HepG2 (cell line): Measurements from ENCODE around the gene SYT1. TPM values are rescaled to one million over a fixed set of nuclear protein-coding genes. Genes with fewer than 3 reads are reported as not detected.

Experiments
- ATAC-seq: fragments of 200-7000 bp; cut with Tn5 transposase; 3 replicates; pipeline ENCODE4 v1.9.1; 2020; ENCODE audit warnings: mild to moderate bottlenecking, moderate library complexity
- BruUV-seq: library from RNA; stranded (reverse); fragments of 400-500 nt; replicated peaks from 2 replicates; lab custom pipeline; 2021; lab: Mats Ljungman, UMichigan
- CTCF ChIA-PET: fragments of 300-600 bp; formaldehyde crosslinking; extraction: SDS; loops from one replicate; lab custom pipeline; 2021; ENCODE audit warnings: low total read pairs, inconsistent platforms, low intra/inter-chr PET ratio; lab: Yijun Ruan, JAX
- POLR2A ChIA-PET: fragments of 350-600 bp; sonication (Branson Sonifier 250); formaldehyde crosslinking; loops from one replicate; lab custom pipeline; 2020; ENCODE audit warnings: antibody characterized with exemption, inconsistent platforms; lab: Yijun Ruan, JAX
- DNase-seq: peaks from one replicate; pipeline ENCODE4 v3.0.0-alpha.2; 2015; ENCODE audit warnings: low spot score
- FAIRE-seq: peaks from 3 replicates; lab custom pipeline; 2011; peaks lifted over from hg19 to GRCh38; lab: Jason Lieb, UNC
- H2AFZ ChIP-seq: one replicate; pipeline ENCODE4 v1.6.1; 2011; ENCODE audit warnings: low read length, inconsistent platforms
- H3K27ac ChIP-seq: fragments of 300-600 bp; 3 replicates; pipeline ENCODE4 v1.8.0; 2011; ENCODE audit warnings: mixed run types, mild to moderate bottlenecking, mixed read lengths, low read length, inconsistent platforms; ENCODE audit not compliant: insufficient read depth; ENCODE audit errors: extremely low read length
- H3K27me3 ChIP-seq, 2 experiments: fragments of 200-600 bp in 1 of 2; 2 replicates in 1 of 2; 3 replicates in 1 of 2; pipeline versions ENCODE4 v1.6.0 to v1.8.0; 2011; ENCODE audit warnings: low read length in 2 of 2, mild to moderate bottlenecking in 2 of 2, moderate library complexity in 2 of 2, inconsistent platforms in 1 of 2; ENCODE audit not compliant: insufficient read depth in 2 of 2, control insufficient read depth in 1 of 2
- H3K36me3 ChIP-seq, 2 experiments: fragments of 200-600 bp in 1 of 2; replicated peaks in 1 of 2; 2 replicates in 1 of 2; 3 replicates in 1 of 2; pipeline versions ENCODE4 v1.5.1 to v1.8.0; 2011; ENCODE audit warnings: low read length in 2 of 2, inconsistent platforms in 1 of 2; ENCODE audit not compliant: insufficient read depth in 2 of 2, control insufficient read depth in 1 of 2
- H3K4me1 ChIP-seq: 2 replicates; pipeline ENCODE4 v1.5.1; 2012; ENCODE audit warnings: low read length, inconsistent platforms; ENCODE audit not compliant: insufficient read depth
- H3K4me2 ChIP-seq: 2 replicates; pipeline ENCODE4 v1.6.0; 2011; ENCODE audit warnings: low read depth, low read length, inconsistent platforms
- H3K4me3 ChIP-seq, 3 experiments: fragments of 200-600 bp in 1 of 3; sonication (generic), shearing (Covaris generic) in 1 of 3; replicated peaks in 1 of 3; 2 replicates each; pipeline ENCODE4 v1.5.1; 2011 to 2016; ENCODE audit warnings: low read length in 3 of 3, inconsistent platforms in 2 of 3, low read depth in 2 of 3, mild to moderate bottlenecking in 2 of 3, control low read depth in 1 of 3, mixed read lengths in 1 of 3; ENCODE audit not compliant: insufficient read depth in 1 of 3
- H3K79me2 ChIP-seq: one replicate; pipeline ENCODE4 v1.6.1; 2011; ENCODE audit warnings: low read length, inconsistent platforms; ENCODE audit not compliant: insufficient read depth
- H3K9ac ChIP-seq: 2 replicates; pipeline ENCODE4 v1.6.0; 2011; ENCODE audit warnings: mild to moderate bottlenecking, low read depth, low read length, inconsistent platforms; ENCODE audit not compliant: insufficient read depth
- H3K9me3 ChIP-seq: 2 replicates; pipeline ENCODE4 v1.5.1; 2012; ENCODE audit warnings: mild to moderate bottlenecking, low read length
- H4K20me1 ChIP-seq: 2 replicates; pipeline ENCODE4 v1.6.0; 2011; ENCODE audit warnings: inconsistent platforms, mild to moderate bottlenecking, low read length, moderate library complexity; ENCODE audit not compliant: insufficient read depth
- E2F1 ChIP-seq: sonication (generic); formaldehyde crosslinking; IDR thresholded peaks from 2 replicates; pipeline ENCODE4 v1.5.0; 2020; ENCODE audit warnings: missing genetic modification reagents
- GLMP ChIP-seq: sonication (generic); formaldehyde crosslinking; IDR thresholded peaks from 2 replicates; pipeline ENCODE4 v1.9.0; 2021; ENCODE audit warnings: missing genetic modification reagents, mild to moderate bottlenecking, borderline replicate concordance
- MAFK ChIP-seq, 2 experiments: IDR thresholded peaks in 1 of 2; conservative IDR thresholded peaks in 1 of 2; 2 replicates each; pipeline ENCODE4 v1.6.1; 2011; ENCODE audit warnings: improper control_type of control experiment in 2 of 2, low read length in 2 of 2
- NONO ChIP-seq, 2 experiments: fragments of 450-650 bp in 1 of 2; sonication (generic) in 1 of 2; formaldehyde crosslinking in 1 of 2; IDR thresholded peaks in 1 of 2; conservative IDR thresholded peaks in 1 of 2; 2 replicates each; pipeline versions ENCODE4 v1.6.1 to v1.8.0; 2017 to 2022; ENCODE audit warnings: mild to moderate bottlenecking in 1 of 2, missing genetic modification reagents in 1 of 2, moderate library complexity in 1 of 2
- SMAD9 ChIP-seq: sonication (generic); formaldehyde crosslinking; IDR thresholded peaks from 2 replicates; pipeline ENCODE4 v1.5.1; 2020; ENCODE audit warnings: mild to moderate bottlenecking, missing genetic modification reagents
- ZNF230 ChIP-seq: sonication (generic); formaldehyde crosslinking; IDR thresholded peaks from 2 replicates; pipeline ENCODE4 v1.4.0; 2020; ENCODE audit warnings: mild to moderate bottlenecking, missing genetic modification reagents
- ZNF335 ChIP-seq: sonication (generic); formaldehyde crosslinking; IDR thresholded peaks from 2 replicates; pipeline ENCODE4 v1.4.0; 2020; ENCODE audit warnings: missing genetic modification reagents
- ZNF367 ChIP-seq: sonication (generic); formaldehyde crosslinking; IDR thresholded peaks from 2 replicates; pipeline ENCODE4 v1.4.0; 2020; ENCODE audit warnings: missing genetic modification reagents, borderline replicate concordance
- ZNF383 ChIP-seq: sonication (generic); formaldehyde crosslinking; IDR thresholded peaks from 2 replicates; pipeline ENCODE4 v1.4.0; 2020; ENCODE audit warnings: missing genetic modification reagents, mild to moderate bottlenecking, borderline replicate concordance
- ZNF782 ChIP-seq: sonication (generic); formaldehyde crosslinking; IDR thresholded peaks from 2 replicates; pipeline ENCODE4 v1.4.0; 2020; ENCODE audit warnings: missing genetic modification reagents, mild to moderate bottlenecking, borderline replicate concordance
- ZNF841 ChIP-seq: sonication (generic); formaldehyde crosslinking; IDR thresholded peaks from 2 replicates; pipeline ENCODE4 v1.8.1; 2023; ENCODE audit warnings: missing genetic modification reagents, borderline replicate concordance
- ZZZ3 ChIP-seq: sonication (generic); formaldehyde crosslinking; IDR thresholded peaks from 2 replicates; pipeline ENCODE4 v1.4.0; 2020; ENCODE audit warnings: missing genetic modification reagents, mild to moderate bottlenecking, borderline replicate concordance
- WGBS: methylation state at CpG from one replicate; pipeline ENCODE4 v1.1.6; 2017; ENCODE audit warnings: low lambda C conversion rate; 5-methylcytosine and 5-hydroxymethylcytosine counted together
- in situ Hi-C: cut with HindIII; loops from 2 replicates; pipeline ENCODE4 v1.10.0; 2017; ENCODE audit warnings: low pct_unique_long_range_greater_than_20kb; ENCODE audit not compliant: extremely low pct_ligation_motif_present
- intact Hi-C: fragments of 100-400 bp; cut with micrococcal nuclease; formaldehyde crosslinking; loops from one replicate; pipeline ENCODE4 v1.10.0; 2022; ENCODE audit not compliant: unreplicated experiment
- polyA plus RNA-seq, 8 experiments: library from polyadenylated mRNA; depleted of rRNA in 3 of 8; stranded (reverse) in 7 of 8; unstranded in 1 of 8; fragments of >200 nt; fragmentation: Illumina TruSeq in 4 of 8; extraction: Trizol in 4 of 8; gene quantifications; 2 replicates each; pipeline versions ENCODE4 v1.2.1 to v1.2.3, GENCODE V29; 2011 to 2016; ENCODE audit warnings: low read depth in 4 of 8, missing spikeins in 1 of 8, mixed read lengths in 1 of 8; ENCODE audit not compliant: insufficient read depth in 1 of 8
- total RNA-seq, 5 experiments: library from RNA; depleted of rRNA; stranded (reverse); fragments of >200 nt; fragmentation: Illumina TruSeq; extraction: Trizol; gene quantifications; 2 replicates each; pipeline ENCODE4 v1.2.3, GENCODE V29; 2016; ENCODE audit warnings: low read depth in 1 of 5
- TF ChIP-seq, protein P1 (sequence below): IDR thresholded peaks from 2 replicates; pipeline ENCODE4 v1.4.0; 2020; ENCODE audit warnings: mild to moderate bottlenecking, missing genetic modification reagents

The SYT1 gene
- total and polyA plus RNA-seq, 2 of the 13 experiments (the other 11 are each of a cell fraction or from before 2014, with no cell fraction given) = not detected

- no peak overlapping the region for H3K4me3 ChIP-seq
- intact Hi-C loops = no loop called here
- H3K9ac ChIP-seq = no peak overlapping the region
- BruUV-seq = no TSS peak
- ChIA-PET CTCF (no interaction called here), POLR2A (no interaction called here)
- TF ChIP-seq SMAD9 (CRISPR knock-in tag) (no peak), NONO (IDR thresholded peaks at IDR 0.05) (no peak), NONO (CRISPR knock-in tag; conservative IDR thresholded peaks at IDR 0.05) (no peak), ZNF367 (no peak), ZNF230 (no peak), ZNF841 (CRISPR knock-in tag) (no peak), GLMP (no peak), ZZZ3 (no peak), ZNF383 (no peak), MAFK (conservative IDR thresholded peaks at IDR 0.05 in 1 of 2, IDR thresholded peaks at IDR 0.05 in 1 of 2; ENCODE audit: low read length in 2 of 2) (no peak), E2F1 (CRISPR knock-in tag) (no peak), ZNF335 (CRISPR knock-in tag) (no peak), ZNF782 (CRISPR knock-in tag) (no peak)
- TF ChIP-seq, protein P1, sequence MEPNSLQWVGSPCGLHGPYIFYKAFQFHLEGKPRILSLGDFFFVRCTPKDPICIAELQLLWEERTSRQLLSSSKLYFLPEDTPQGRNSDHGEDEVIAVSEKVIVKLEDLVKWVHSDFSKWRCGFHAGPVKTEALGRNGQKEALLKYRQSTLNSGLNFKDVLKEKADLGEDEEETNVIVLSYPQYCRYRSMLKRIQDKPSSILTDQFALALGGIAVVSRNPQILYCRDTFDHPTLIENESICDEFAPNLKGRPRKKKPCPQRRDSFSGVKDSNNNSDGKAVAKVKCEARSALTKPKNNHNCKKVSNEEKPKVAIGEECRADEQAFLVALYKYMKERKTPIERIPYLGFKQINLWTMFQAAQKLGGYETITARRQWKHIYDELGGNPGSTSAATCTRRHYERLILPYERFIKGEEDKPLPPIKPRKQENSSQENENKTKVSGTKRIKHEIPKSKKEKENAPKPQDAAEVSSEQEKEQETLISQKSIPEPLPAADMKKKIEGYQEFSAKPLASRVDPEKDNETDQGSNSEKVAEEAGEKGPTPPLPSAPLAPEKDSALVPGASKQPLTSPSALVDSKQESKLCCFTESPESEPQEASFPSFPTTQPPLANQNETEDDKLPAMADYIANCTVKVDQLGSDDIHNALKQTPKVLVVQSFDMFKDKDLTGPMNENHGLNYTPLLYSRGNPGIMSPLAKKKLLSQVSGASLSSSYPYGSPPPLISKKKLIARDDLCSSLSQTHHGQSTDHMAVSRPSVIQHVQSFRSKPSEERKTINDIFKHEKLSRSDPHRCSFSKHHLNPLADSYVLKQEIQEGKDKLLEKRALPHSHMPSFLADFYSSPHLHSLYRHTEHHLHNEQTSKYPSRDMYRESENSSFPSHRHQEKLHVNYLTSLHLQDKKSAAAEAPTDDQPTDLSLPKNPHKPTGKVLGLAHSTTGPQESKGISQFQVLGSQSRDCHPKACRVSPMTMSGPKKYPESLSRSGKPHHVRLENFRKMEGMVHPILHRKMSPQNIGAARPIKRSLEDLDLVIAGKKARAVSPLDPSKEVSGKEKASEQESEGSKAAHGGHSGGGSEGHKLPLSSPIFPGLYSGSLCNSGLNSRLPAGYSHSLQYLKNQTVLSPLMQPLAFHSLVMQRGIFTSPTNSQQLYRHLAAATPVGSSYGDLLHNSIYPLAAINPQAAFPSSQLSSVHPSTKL (CRISPR knock-in tag) = no peak
- no peak for DNase-seq
- no peak for ATAC-seq
- no peak for FAIRE-seq
- H3K27ac ChIP-seq = no peak overlapping the region
- no peaks in the 10 kb centered on the region for H3K36me3 ChIP-seq
- H2AFZ ChIP-seq = no peak overlapping the region
- no peaks in the 10 kb centered on the region for H3K79me2 ChIP-seq
- 22% methylated on average over 2 of the region's 2 CpGs for WGBS
- no peaks in the 10 kb centered on the region for H4K20me1 ChIP-seq
- no peak overlapping the region for H3K4me2 ChIP-seq
- H3K4me1 ChIP-seq = no peaks in the 10 kb centered on the region
- no peaks in the 10 kb centered on the region for H3K9me3 ChIP-seq
- in situ Hi-C loops = no loop called here
- H3K27me3 ChIP-seq = no peaks in the 10 kb centered on the region; a peak in 1 of 5 replicates
These were observed 335.6 kb downstream of the SYT1 start for GRCh38 chr12:79200176-79200575.
